Calu3 (cell line): ENCODE results near the gene ZNF445. TPM values are rescaled to one million over a fixed set of nuclear protein-coding genes. Genes with fewer than 3 reads are reported as not detected.

Experiments used
- BruUV-seq: library from RNA; stranded (reverse); fragments of 400-500 nt; replicated peaks from 2 replicates; lab custom pipeline; 2021; lab: Mats Ljungman, UMichigan
- CTCF ChIA-PET: fragments of 300-600 bp; sonication (Branson Sonifier 250); formaldehyde crosslinking; loops from one replicate; lab custom pipeline; 2022; ENCODE audit warnings: antibody characterized with exemption; lab: Charles Lee
- DNase-seq: peaks from one replicate; pipeline ENCODE4 v3.0.0; 2022
- H3K27ac Mint-ChIP-seq: one replicate; pipeline ENCODE4 v1.8.0; 2022; ENCODE audit warnings: mixed read lengths; ENCODE audit not compliant: unreplicated experiment
- H3K27me3 Mint-ChIP-seq: one replicate; pipeline ENCODE4 v1.8.0; 2022; ENCODE audit warnings: mixed read lengths; ENCODE audit not compliant: unreplicated experiment
- H3K36me3 Mint-ChIP-seq: one replicate; pipeline ENCODE4 v1.8.0; 2022; ENCODE audit warnings: mild to moderate bottlenecking, moderate library complexity, mixed read lengths; ENCODE audit not compliant: insufficient read depth, unreplicated experiment
- H3K4me1 Mint-ChIP-seq: one replicate; pipeline ENCODE4 v1.8.0; 2022; ENCODE audit warnings: mild to moderate bottlenecking, low read depth, mixed read lengths; ENCODE audit not compliant: unreplicated experiment
- H3K4me3 Mint-ChIP-seq: one replicate; pipeline ENCODE4 v1.8.0; 2022; ENCODE audit warnings: mild to moderate bottlenecking, low read depth, moderate library complexity, mixed read lengths; ENCODE audit not compliant: unreplicated experiment
- H3K9me3 Mint-ChIP-seq: one replicate; pipeline ENCODE4 v1.8.0; 2022; ENCODE audit warnings: low read depth, mixed read lengths; ENCODE audit not compliant: unreplicated experiment
- intact Hi-C: fragments of 100-400 bp; cut with micrococcal nuclease; formaldehyde crosslinking; loops from one replicate; pipeline ENCODE4 v1.10.0; 2022; ENCODE audit not compliant: unreplicated experiment
- total RNA-seq: library from RNA; stranded (reverse); gene quantifications from 2 replicates; pipeline ENCODE4 v1.2.3, GENCODE V29; 2022
- TF ChIP-seq, protein P1 (sequence below): fragments of 200-600 bp; IDR thresholded peaks from one replicate; pipeline ENCODE4 v1.8.0; 2022; ENCODE audit warnings: antibody characterized with exemption; ENCODE audit not compliant: unreplicated experiment

ZNF445 gene
- total RNA-seq, 1 experiment from 2014 or later = 17.3 TPM

DNA sequence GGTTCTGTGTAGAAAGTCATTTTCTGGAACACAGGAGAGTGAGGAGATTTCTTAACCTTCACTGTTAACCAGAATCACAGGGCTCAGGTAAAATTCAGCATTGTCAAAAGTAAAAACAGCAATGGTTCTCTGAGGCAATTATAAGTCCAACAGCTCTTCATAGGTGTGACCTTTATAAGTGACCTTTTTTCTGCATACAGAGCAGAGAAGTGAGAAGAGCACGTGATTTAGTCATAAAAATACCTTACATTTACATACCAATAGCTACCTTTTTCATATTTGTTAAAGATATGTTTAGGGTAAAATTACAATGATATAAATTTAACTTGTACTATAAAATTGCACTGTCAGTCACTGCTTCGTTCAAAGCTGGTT lies 41.3 kb upstream of the ZNF445 start:
- H3K4me3 Mint-ChIP-seq = no peak overlapping the region
- CTCF ChIA-PET = no interaction called here
- intact Hi-C loops = no loop called here
- no peaks in the 10 kb centered on the region for H3K36me3 Mint-ChIP-seq
- H3K27me3 Mint-ChIP-seq = no peaks in the 10 kb centered on the region
- no peak overlapping the region for H3K27ac Mint-ChIP-seq
- peaks cover 12% of the 10 kb centered on the region for H3K9me3 Mint-ChIP-seq
- TF ChIP-seq, protein P1, sequence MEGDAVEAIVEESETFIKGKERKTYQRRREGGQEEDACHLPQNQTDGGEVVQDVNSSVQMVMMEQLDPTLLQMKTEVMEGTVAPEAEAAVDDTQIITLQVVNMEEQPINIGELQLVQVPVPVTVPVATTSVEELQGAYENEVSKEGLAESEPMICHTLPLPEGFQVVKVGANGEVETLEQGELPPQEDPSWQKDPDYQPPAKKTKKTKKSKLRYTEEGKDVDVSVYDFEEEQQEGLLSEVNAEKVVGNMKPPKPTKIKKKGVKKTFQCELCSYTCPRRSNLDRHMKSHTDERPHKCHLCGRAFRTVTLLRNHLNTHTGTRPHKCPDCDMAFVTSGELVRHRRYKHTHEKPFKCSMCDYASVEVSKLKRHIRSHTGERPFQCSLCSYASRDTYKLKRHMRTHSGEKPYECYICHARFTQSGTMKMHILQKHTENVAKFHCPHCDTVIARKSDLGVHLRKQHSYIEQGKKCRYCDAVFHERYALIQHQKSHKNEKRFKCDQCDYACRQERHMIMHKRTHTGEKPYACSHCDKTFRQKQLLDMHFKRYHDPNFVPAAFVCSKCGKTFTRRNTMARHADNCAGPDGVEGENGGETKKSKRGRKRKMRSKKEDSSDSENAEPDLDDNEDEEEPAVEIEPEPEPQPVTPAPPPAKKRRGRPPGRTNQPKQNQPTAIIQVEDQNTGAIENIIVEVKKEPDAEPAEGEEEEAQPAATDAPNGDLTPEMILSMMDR = no peak
- no TSS peak for BruUV-seq
- peaks cover 10% of the 10 kb centered on the region for H3K4me1 Mint-ChIP-seq
- DNase-seq = no peak

DNA sequence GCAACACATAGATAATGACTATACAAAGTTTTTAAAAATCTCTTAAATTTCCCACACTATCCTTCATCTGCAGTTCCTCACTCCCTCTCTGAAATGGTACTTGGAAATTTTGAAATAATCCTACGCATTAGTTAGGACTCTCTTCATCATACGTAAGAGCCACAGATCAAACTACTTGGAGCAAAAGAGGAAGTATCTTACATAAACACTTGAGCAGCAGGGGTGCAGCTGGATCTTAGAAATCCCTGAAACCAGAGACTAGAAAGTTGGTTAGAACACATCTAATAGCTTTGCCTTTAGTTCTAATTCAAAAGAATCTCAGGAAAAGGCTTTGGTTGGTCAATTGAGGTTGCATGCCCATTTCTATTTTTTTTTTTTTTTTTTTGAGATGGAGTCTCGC lies 38.8 kb upstream of the ZNF445 start:
- DNase-seq = no peak
- no peak overlapping the region for H3K4me3 Mint-ChIP-seq
- intact Hi-C loops = no loop called here
- CTCF ChIA-PET = no interaction called here
- peaks cover 7% of the 10 kb centered on the region for H3K9me3 Mint-ChIP-seq
- TF ChIP-seq, protein P1 = no peak
- no peaks in the 10 kb centered on the region for H3K27me3 Mint-ChIP-seq
- H3K36me3 Mint-ChIP-seq = no peaks in the 10 kb centered on the region
- H3K27ac Mint-ChIP-seq = no peak overlapping the region
- no TSS peak for BruUV-seq
- no peaks in the 10 kb centered on the region for H3K4me1 Mint-ChIP-seq

DNA sequence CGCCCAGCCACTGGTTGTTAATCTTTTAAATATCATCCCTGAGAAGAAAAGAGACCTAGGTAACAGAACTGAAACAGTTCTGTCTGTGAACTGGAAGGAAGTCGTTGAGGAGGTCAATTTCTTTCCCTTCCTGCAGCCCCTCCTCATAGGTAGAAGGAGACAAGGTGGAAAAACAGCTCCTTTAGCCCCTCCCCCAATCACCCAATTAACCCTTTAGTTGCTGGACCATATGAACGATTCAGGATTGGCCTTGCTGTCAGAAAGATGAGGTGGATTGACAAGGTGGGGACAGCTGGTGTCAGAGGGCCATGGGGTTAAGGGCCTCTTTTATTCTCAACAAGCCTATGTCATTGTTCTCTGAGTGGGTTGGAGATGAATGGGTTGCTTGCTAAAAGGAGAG lies 36.0 kb upstream of the ZNF445 start:
- CTCF ChIA-PET = no interaction called here
- BruUV-seq = no TSS peak
- Mint-ChIP-seq H3K4me3 (no peak overlapping the region), H3K27ac (no peak overlapping the region), H3K9me3 (peaks cover 2% of the 10 kb centered on the region), H3K36me3 (peaks cover 20% of the 10 kb centered on the region), H3K27me3 (no peaks in the 10 kb centered on the region), H3K4me1 (peaks cover 8% of the 10 kb centered on the region)
- no peak for DNase-seq
- TF ChIP-seq, protein P1 = no peak
- intact Hi-C loops = loop anchor here (5.0 kb wide), 1 partner anchor 134 kb away; the partner anchor contains the start of gene ZNF35

- Mint-ChIP-seq H3K4me1 (peaks cover 8% of the 10 kb centered on the region), H3K36me3 (peaks cover 20% of the 10 kb centered on the region), H3K9me3 (peaks cover 2% of the 10 kb centered on the region), H3K27me3 (no peaks in the 10 kb centered on the region), H3K27ac (peak overlapping the region; percentile 87), H3K4me3 (peak overlapping the region; percentile 88)
- CTCF ChIA-PET = interaction anchor here (0.8 kb wide), 1 partner anchor 188 kb away, joined by 3 read pairs; no protein-coding TSS in a partner anchor
- BruUV-seq = no TSS peak
- TF ChIP-seq, protein P1 = no peak
- no peak for DNase-seq
- intact Hi-C loops = loop anchor here (5.0 kb wide), 1 partner anchor 136 kb away; the partner anchor contains the start of gene ZNF35
These were observed 33.7 kb upstream of the ZNF445 start for GRCh38 chr3:44511238-44511566.
